GM10847 (cell line): ENCODE results near the gene GNB5.

ENCODE experiments used
- POLR2A ChIP-seq: IDR thresholded peaks from 2 replicates; pipeline ENCODE4 v1.6.1; 2011; ENCODE audit not compliant: insufficient read length; ENCODE audit errors: extremely low read depth

Gene GNB5

DNA sequence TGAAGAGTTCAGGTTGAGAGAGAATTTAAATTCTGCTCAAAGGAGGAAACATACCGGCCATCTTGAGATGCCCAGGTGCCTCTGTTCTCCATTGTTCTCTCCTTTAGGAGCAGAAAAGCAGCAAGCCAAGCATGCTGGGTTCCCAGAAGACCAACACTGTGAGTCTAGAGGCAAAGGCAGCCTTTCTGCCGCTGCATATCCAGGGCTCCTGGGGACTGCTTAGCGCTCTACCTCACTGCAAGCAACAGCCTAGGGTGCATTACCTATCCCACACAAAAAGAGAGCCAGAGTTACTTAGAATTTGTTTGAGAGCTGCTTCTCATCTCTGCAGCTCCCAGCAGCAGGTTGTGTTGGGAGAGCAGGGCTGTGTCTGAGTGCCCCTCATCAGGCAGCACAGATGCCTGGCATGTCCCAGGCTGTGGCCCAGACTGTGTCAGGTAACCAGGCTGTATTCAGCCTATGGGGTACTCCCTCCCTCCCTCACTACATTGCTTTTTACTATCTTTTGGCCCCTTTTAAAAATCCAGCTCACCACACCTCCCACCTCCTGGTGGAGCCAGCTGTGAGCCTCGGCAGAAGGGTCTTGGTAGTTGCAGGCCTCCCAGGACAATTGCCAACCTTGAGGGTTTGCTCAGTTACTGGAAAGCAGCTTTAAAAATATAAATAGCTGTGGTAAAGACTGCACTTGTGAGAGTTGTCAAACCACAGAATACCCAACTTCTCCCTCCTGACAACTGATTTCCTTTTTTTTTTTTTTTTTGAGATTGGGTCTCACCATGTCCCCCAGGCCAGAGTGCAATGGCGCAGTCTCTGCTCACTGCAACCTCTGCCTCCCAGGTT, 108.8 kb downstream of the GNB5 start:
- no peak for TF ChIP-seq POLR2A

DNA sequence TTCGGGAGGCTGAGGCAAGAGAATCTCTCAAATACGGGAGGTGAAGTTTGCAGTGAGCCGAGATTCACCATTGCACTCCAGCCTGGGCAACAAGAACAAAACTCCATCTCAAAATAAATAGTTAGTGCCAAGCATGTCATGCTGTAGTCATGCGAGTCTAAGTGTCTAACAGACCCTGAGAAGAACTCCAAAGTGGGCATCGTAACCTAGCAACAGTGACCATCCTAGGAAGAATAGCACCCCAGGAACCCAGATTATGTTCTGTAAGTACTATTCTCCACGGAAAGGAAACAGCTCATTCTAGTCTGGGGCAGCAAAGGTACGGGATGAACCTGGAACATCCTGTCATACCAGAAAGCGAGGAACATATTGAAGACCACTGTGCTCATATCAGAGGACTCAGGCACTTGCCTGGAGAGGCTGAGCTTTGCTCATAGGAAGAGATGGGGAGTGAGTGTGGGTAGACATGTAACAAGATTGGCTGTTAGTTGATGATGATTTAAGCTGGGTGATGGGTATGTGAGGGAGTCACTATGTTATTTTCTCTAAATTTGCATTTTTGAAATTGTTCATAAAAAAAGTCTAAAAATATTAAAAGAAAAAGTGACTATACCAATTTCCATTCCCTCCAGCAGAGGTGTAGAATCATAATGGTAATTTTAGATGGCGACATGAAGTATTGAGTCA, 110.3 kb downstream of the GNB5 start:
- TF ChIP-seq POLR2A, result no peak

- TF ChIP-seq POLR2A, result no peak
These were observed 111.2 kb downstream of the GNB5 start for GRCh38 chr15:52080031-52080430.

GRCh38 chr15:52078876-52079700, 112.1 kb downstream of the GNB5 start:
- no peak for TF ChIP-seq POLR2A

DNA sequence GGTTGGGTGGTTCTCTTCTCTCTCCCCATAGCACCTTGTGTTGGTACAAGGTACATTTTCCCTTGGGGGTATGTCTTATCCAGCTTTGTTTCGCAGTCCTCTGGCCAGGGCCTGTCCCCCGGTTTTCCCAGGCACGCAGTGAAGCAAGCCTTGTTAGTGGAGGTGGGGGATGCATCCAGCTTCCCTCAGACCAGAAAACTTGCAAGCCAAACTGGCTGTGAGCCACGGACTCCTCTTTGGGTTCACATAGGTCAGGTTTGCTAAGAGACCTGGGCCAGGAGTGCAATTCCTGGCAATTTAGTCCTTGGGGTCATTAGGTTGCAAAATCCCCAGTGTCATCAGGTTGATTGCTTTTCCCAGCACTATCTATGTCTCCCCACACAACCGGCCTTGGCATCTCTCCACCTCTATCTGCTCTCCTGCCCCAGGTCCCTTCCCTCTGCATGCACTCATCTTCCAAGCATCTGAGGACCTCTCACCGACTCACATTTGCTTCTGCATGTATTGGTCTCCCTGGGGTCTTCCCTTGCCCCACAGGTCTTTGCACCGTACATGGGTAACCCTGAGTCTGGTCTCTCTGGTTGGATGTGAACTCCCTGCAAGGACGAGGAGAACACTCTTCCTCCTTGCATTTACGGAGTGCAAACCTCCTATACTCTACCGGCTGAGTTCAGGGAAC, 112.9 kb downstream of the GNB5 start:
- TF ChIP-seq POLR2A, result no peak

DNA sequence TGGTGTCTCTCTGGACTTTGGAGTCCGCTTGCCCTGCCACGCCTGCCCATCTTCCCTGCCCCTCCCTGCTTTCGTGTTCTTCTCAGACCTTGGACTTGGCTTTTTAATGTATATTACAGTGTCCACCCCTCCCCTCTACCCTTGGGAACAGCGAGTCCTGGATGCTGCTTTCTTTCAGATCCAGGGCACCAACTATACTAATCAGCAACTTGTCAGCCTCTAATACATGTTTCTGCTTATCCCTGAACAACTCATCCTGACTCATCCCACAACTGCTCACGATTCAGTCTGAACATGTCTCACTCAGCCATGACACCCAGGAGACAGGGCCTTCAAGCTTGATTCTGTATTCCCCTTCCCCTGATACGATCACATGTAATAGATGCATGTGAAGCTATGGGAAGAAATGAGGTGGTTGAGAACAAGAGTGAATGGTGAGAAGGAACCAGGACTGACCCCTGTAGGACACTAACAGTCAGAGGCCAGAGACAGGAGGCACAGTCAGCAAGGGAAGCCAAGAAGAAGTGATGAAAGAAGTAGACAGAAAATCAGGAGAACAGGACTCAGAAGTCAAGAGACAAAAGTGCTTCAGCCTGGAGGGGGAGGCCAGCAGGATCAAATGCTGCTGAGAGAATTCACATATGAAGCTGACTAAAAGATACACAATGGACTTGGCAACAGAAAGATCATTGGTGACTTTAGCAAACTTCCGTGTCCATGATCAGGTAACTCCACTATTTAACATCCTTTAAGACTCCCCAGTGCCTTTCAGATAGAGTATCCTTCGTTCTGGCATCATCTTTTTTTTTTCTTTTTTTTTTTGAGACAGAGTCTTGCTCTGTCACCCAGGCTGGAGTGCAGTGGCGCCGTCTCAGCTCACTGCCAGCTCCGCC, 114.1 kb downstream of the GNB5 start:
- TF ChIP-seq POLR2A, result no peak

DNA sequence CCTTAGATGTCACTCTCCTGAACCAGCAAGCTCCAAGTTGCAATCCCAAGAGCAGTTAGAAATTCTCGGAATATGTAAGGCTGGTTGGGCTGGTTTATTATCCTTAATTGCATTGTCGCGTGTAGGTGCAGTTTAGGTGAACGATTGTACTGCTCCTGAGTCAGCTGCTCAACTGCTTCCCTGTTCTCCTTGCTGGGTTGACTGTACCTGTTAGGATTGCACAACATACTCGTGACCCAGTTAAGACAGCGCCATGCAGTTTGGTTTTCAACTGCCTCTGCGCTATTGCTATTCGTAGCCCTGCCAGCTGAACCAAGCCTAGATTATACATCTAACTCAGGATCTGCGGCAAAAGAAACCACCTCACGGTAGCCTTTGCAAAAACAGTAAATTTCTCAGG, 119.6 kb downstream of the GNB5 start:
- TF ChIP-seq POLR2A, result no peak

DNA sequence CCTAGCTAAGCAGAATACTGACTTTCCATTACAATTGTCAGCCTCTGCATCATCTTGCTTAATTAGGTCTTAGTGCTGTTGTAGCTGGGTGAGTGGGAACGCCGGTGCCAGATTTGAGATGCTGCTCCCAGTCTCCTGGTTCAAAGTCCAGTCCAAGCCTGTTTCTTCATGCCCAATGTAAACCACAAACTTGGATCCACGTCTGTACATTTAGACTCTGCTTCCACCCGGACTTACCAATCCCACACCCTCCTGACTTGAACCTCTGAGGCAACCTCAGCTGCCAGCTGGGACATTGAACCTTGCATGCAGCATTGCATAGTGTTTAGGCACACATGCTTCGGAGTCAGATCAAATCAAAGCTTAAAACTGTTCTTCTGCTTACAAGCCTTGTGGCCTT, 121.6 kb downstream of the GNB5 start:
- no peak for TF ChIP-seq POLR2A

- TF ChIP-seq POLR2A, result no peak
These were observed 123.1 kb downstream of the GNB5 start for GRCh38 chr15:52068004-52068615.

- no peak for TF ChIP-seq POLR2A
These were observed 123.7 kb downstream of the GNB5 start for GRCh38 chr15:52067545-52067926.

- no peak for TF ChIP-seq POLR2A
These were observed 124.2 kb downstream of the GNB5 start for GRCh38 chr15:52066842-52067544.
